Spleen (tissue), 11 donors: ENCODE measurements around the gene ONECUT3. TPM values are rescaled to one million over a fixed set of nuclear protein-coding genes. Genes with fewer than 3 reads are reported as not detected.

Experiments
- DNase-seq: peaks from one replicate; pipeline ENCODE4 v3.0.0-alpha.2; 2020
- H3K27ac ChIP-seq, 8 donors: fragments of 200-600 bp; sonication (generic) in 7 of 8; 1 replicate in 4 of 8; 2 replicates in 4 of 8; pipeline versions ENCODE4 v1.5.0 to v1.8.0; 2016 to 2021; ENCODE audit warnings: inconsistent platforms in 4 of 8, mild to moderate bottlenecking in 4 of 8, moderate library complexity in 1 of 8
- H3K27me3 ChIP-seq, 7 donors: fragments of 200-600 bp; sonication (generic) in 6 of 7; replicated peaks in 1 of 7; 1 replicate in 4 of 7; 2 replicates in 3 of 7; pipeline versions ENCODE4 v1.5.0 to v1.8.0; 2016 to 2021; ENCODE audit warnings: inconsistent platforms in 3 of 7, mild to moderate bottlenecking in 1 of 7
- H3K36me3 ChIP-seq, 6 donors: fragments of 200-600 bp; sonication (generic) in 5 of 6; 1 replicate in 4 of 6; 2 replicates in 2 of 6; pipeline versions ENCODE4 v1.5.0 to v1.8.0; 2016 to 2021; ENCODE audit warnings: inconsistent platforms in 2 of 6
- H3K4me1 ChIP-seq, 6 donors: fragments of 200-600 bp; sonication (generic) in 5 of 6; 1 replicate in 3 of 6; 2 replicates in 3 of 6; pipeline versions ENCODE4 v1.5.0 to v1.8.0; 2016 to 2021; ENCODE audit warnings: inconsistent platforms in 3 of 6
- H3K4me3 ChIP-seq, 8 donors: fragments of 200-600 bp; sonication (generic) in 7 of 8; 1 replicate in 4 of 8; 2 replicates in 4 of 8; pipeline versions ENCODE4 v1.5.0 to v1.8.0; 2016 to 2021; ENCODE audit warnings: inconsistent platforms in 4 of 8, mild to moderate bottlenecking in 4 of 8, moderate library complexity in 2 of 8
- H3K9me3 ChIP-seq, 8 donors: fragments of 200-600 bp; sonication (generic) in 7 of 8; 1 replicate in 4 of 8; 2 replicates in 4 of 8; pipeline versions ENCODE4 v1.5.0 to v1.8.0; 2016 to 2021; ENCODE audit warnings: inconsistent platforms in 4 of 8
- CTCF ChIP-seq, 11 experiments: fragments of 200-600 bp in 7 of 11; fragments of 450-650 bp in 4 of 11; sonication (generic) in 4 of 11; IDR thresholded peaks in 8 of 11; conservative IDR thresholded peaks in 3 of 11; 1 replicate in 7 of 11; 2 replicates in 4 of 11; pipeline versions ENCODE4 v1.4.0 to v1.8.0; 2016 to 2021; ENCODE audit warnings: antibody characterized with exemption in 11 of 11, inconsistent platforms in 4 of 11, mild to moderate bottlenecking in 1 of 11
- POLR2A ChIP-seq, 3 donors: fragments of 450-650 bp; IDR thresholded peaks; one replicate each; pipeline ENCODE4 v1.5.1; 2017; ENCODE audit warnings: antibody characterized with exemption in 3 of 3, mild to moderate bottlenecking in 1 of 3
- POLR2AphosphoS5 ChIP-seq, 3 donors: sonication (generic); formaldehyde crosslinking; IDR thresholded peaks; one replicate each; pipeline ENCODE4 v1.5.1; 2017; ENCODE audit warnings: antibody characterized with exemption in 3 of 3
- WGBS, 5 donors: extraction: QIAGEN DNeasy Blood & Tissue Kit in 3 of 5; methylation state at CpG; one replicate each; pipeline versions ENCODE4 v1.1.5 to v1.1.7; 2013 to 2018; 5-methylcytosine and 5-hydroxymethylcytosine counted together
- intact Hi-C: fragments of 100-400 bp; cut with DNase I; formaldehyde crosslinking; loops from one replicate; pipeline ENCODE4 v1.15.0; 2023; ENCODE audit warnings: low total_unique reads
- polyA plus RNA-seq, 3 donors: library from polyadenylated mRNA; stranded (reverse); fragments of 200-250 nt; gene quantifications; one replicate each; pipeline ENCODE4 v1.2.1, GENCODE V29; 2013
- total RNA-seq, 7 donors: library from RNA; depleted of rRNA in 3 of 7; stranded (reverse); fragments of >200 nt in 3 of 7; fragmentation: NEBNext Ultra II Directional in 4 of 7; extraction: Animal tissue kit (Norgen Biotek cat#: 25700) in 4 of 7; gene quantifications; one replicate each; pipeline versions ENCODE4 v1.1.0 to v1.2.1, GENCODE V29; 2016 to 2021
- donor health status: healthy with polysubstance abuse.
- donor health status: DM: no; HTN: no; CAD: no; lungs with moderate emphysema.
- donor health status: DM: no; HTN: no; CAD: no.
- donor health status: Bipolar disorder and iron deficiency.
- donor health status: healthy.
- donor health status: DM: no; HTN: no; CAD: no.
- donor health status: DM: yes; HTN: yes; CAD: no.

ONECUT3 gene
- total and polyA plus RNA-seq, 10 donors: not detected

- no peak overlapping the region for H3K27ac ChIP-seq
- no peaks in the 10 kb centered on the region for H3K36me3 ChIP-seq
- DNase-seq: no peak
- 9 to 17% (median 12%) methylated on average over 10 to 15 of the region's 15 CpGs for WGBS, 5 donors
- H3K27me3 ChIP-seq: peaks cover 15 to 100% (median 100%) of the 10 kb centered on the region in 7 donors
- H3K4me1 ChIP-seq: peaks cover 0 to 17% (median 6%) of the 10 kb centered on the region in 6 donors
- H3K9me3 ChIP-seq: peaks cover 0 to 3% (median 0%) of the 10 kb centered on the region in 8 donors
- intact Hi-C loops: loop anchor here (10.0 kb wide), 1 partner anchor 90 kb away; no protein-coding TSS in a partner anchor
- H3K4me3 ChIP-seq: no peak overlapping the region
- no peak for TF ChIP-seq CTCF (IDR thresholded peaks at IDR 0.05 in 8 of 11, conservative IDR thresholded peaks at IDR 0.05 in 3 of 11)
- TF ChIP-seq POLR2AphosphoS5 (IDR thresholded peaks at IDR 0.05): no peak
- no peak for TF ChIP-seq POLR2A (IDR thresholded peaks at IDR 0.05)
Measured at GRCh38 chr19:1764729-1765128, 11.4 kb downstream of the ONECUT3 start.

- Histone ChIP-seq H3K27ac (no peak overlapping the region), H3K27me3 (peaks cover 15 to 100% (median 100%) of the 10 kb centered on the region in 7 donors), H3K4me3 (no peak overlapping the region), H3K36me3 (no peaks in the 10 kb centered on the region), H3K9me3 (peaks cover 0 to 9% (median 2%) of the 10 kb centered on the region in 8 donors), H3K4me1 (peaks cover 0 to 17% (median 6%) of the 10 kb centered on the region in 6 donors)
- intact Hi-C loops: loop anchor here (10.0 kb wide), 1 partner anchor 91 kb away; no protein-coding TSS in a partner anchor
- TF ChIP-seq POLR2AphosphoS5 (IDR thresholded peaks at IDR 0.05) (no peak), CTCF (IDR thresholded peaks at IDR 0.05 in 8 of 11, conservative IDR thresholded peaks at IDR 0.05 in 3 of 11) (no peak), POLR2A (IDR thresholded peaks at IDR 0.05) (no peak)
- WGBS, 5 donors: 11 to 20% (median 14%) methylated on average over 25 to 33 of the region's 33 CpGs
- DNase-seq: no peak
Measured at GRCh38 chr19:1765232-1765903, 12.1 kb downstream of the ONECUT3 start.

GRCh38 chr19:1765904-1766799 lies 12.8 kb downstream of the ONECUT3 start:
- intact Hi-C loops: loop anchor here (10.0 kb wide), 1 partner anchor 91 kb away; no protein-coding TSS in a partner anchor
- TF ChIP-seq POLR2A (IDR thresholded peaks at IDR 0.05) (no peak), CTCF (IDR thresholded peaks at IDR 0.05 in 8 of 11, conservative IDR thresholded peaks at IDR 0.05 in 3 of 11) (no peak)

More at GRCh38 chr19:1765904-1766799, 12.8 kb downstream of the ONECUT3 start:
- DNase-seq: no peak
- peaks cover 0 to 17% (median 10%) of the 10 kb centered on the region in 8 donors for H3K9me3 ChIP-seq
- no peaks in the 10 kb centered on the region for H3K36me3 ChIP-seq
- H3K27me3 ChIP-seq: peaks cover 15 to 100% (median 100%) of the 10 kb centered on the region in 7 donors
- peaks cover 0 to 17% (median 6%) of the 10 kb centered on the region in 6 donors for H3K4me1 ChIP-seq
- H3K4me3 ChIP-seq: no peak overlapping the region
- 4 to 6% (median 5%) methylated on average over 29 to 38 of the region's 38 CpGs for WGBS, 5 donors
- H3K27ac ChIP-seq: no peak overlapping the region
